Glutamatergic neuron (in vitro differentiated cells): ENCODE measurements around the gene CDCA4. TPM values are rescaled to one million over a fixed set of nuclear protein-coding genes. Genes with fewer than 3 reads are reported as not detected.

Experiments
- DNase-seq: peaks from one replicate; pipeline ENCODE4 v3.0.0; 2022
- H3K27ac Mint-ChIP-seq: one replicate; pipeline ENCODE4 v1.8.0; 2020; ENCODE audit warnings: mild to moderate bottlenecking, mixed read lengths, inconsistent platforms; ENCODE audit not compliant: unreplicated experiment
- H3K27me3 Mint-ChIP-seq: one replicate; pipeline ENCODE4 v1.8.0; 2020; ENCODE audit warnings: mild to moderate bottlenecking, moderate library complexity, mixed read lengths, inconsistent platforms; ENCODE audit not compliant: unreplicated experiment
- H3K36me3 Mint-ChIP-seq: one replicate; pipeline ENCODE4 v1.8.0; 2020; ENCODE audit warnings: mild to moderate bottlenecking, mixed read lengths, inconsistent platforms; ENCODE audit not compliant: unreplicated experiment
- H3K4me1 Mint-ChIP-seq: one replicate; pipeline ENCODE4 v1.8.0; 2020; ENCODE audit warnings: mild to moderate bottlenecking, low read depth, mixed read lengths, inconsistent platforms; ENCODE audit not compliant: unreplicated experiment
- H3K4me3 Mint-ChIP-seq: one replicate; pipeline ENCODE4 v1.8.0; 2020; ENCODE audit warnings: mild to moderate bottlenecking, mixed read lengths, inconsistent platforms; ENCODE audit not compliant: unreplicated experiment
- H3K9me3 Mint-ChIP-seq: one replicate; pipeline ENCODE4 v1.8.0; 2020; ENCODE audit warnings: mild to moderate bottlenecking, moderate library complexity, mixed read lengths, inconsistent platforms; ENCODE audit not compliant: unreplicated experiment
- CTCF ChIP-seq: fragments of 200-600 bp; sonication (generic); IDR thresholded peaks from one replicate; pipeline ENCODE4 v1.5.0; 2021; ENCODE audit not compliant: partially characterized antibody, unreplicated experiment
- total RNA-seq: library from RNA; stranded (reverse); fragmentation: NEBNext Ultra II Directional; extraction: Animal tissue kit (Norgen Biotek cat#: 25700); gene quantifications from one replicate; pipeline ENCODE4 v1.2.1, GENCODE V29; 2021; ENCODE audit not compliant: unreplicated experiment

The CDCA4 gene
- total RNA-seq, 1 donor from 2014 or later: 23.2 TPM

- H3K27me3 Mint-ChIP-seq: peaks cover 2% of the 10 kb centered on the region
- H3K27ac Mint-ChIP-seq: no peak overlapping the region
- peaks cover 14% of the 10 kb centered on the region for H3K4me1 Mint-ChIP-seq
- H3K9me3 Mint-ChIP-seq: no peaks in the 10 kb centered on the region
- TF ChIP-seq CTCF: no peak
- no peak for DNase-seq
- no peaks in the 10 kb centered on the region for H3K36me3 Mint-ChIP-seq
- H3K4me3 Mint-ChIP-seq: no peak overlapping the region
These were observed 14.7 kb downstream of the CDCA4 start for GRCh38 chr14:105005929-105006830.

- Mint-ChIP-seq H3K27ac (no peak overlapping the region), H3K4me3 (no peak overlapping the region), H3K9me3 (no peaks in the 10 kb centered on the region), H3K4me1 (peaks cover 14% of the 10 kb centered on the region), H3K27me3 (peaks cover 2% of the 10 kb centered on the region), H3K36me3 (no peaks in the 10 kb centered on the region)
- no peak for TF ChIP-seq CTCF
- DNase-seq: no peak
These were observed 15.5 kb downstream of the CDCA4 start for GRCh38 chr14:105005329-105005928.

- peak overlapping the region; percentile 29 for H3K27ac Mint-ChIP-seq
- TF ChIP-seq CTCF: no peak
- H3K9me3 Mint-ChIP-seq: peaks cover 5% of the 10 kb centered on the region
- DNase-seq: no peak
- no peaks in the 10 kb centered on the region for H3K4me1 Mint-ChIP-seq
- H3K36me3 Mint-ChIP-seq: peaks cover 4% of the 10 kb centered on the region
- peaks cover 7% of the 10 kb centered on the region for H3K27me3 Mint-ChIP-seq
- no peak overlapping the region for H3K4me3 Mint-ChIP-seq
These were observed 21.5 kb downstream of the CDCA4 start for GRCh38 chr14:104999361-104999760.

- Mint-ChIP-seq H3K9me3 (peaks cover 5% of the 10 kb centered on the region), H3K4me3 (no peak overlapping the region), H3K36me3 (peaks cover 4% of the 10 kb centered on the region), H3K4me1 (peaks cover 1% of the 10 kb centered on the region), H3K27ac (peak overlapping the region; percentile 29), H3K27me3 (peaks cover 7% of the 10 kb centered on the region)
- no peak for DNase-seq
- TF ChIP-seq CTCF: no peak
These were observed 22.1 kb downstream of the CDCA4 start for GRCh38 chr14:104998801-104999200.

GRCh38 chr14:104996483-104996882, 24.4 kb downstream of the CDCA4 start:
- peaks cover 8% of the 10 kb centered on the region for H3K4me1 Mint-ChIP-seq
- TF ChIP-seq CTCF: no peak
- H3K36me3 Mint-ChIP-seq: peaks cover 15% of the 10 kb centered on the region
- H3K27ac Mint-ChIP-seq: no peak overlapping the region
- peak; percentile 14 for DNase-seq
- H3K9me3 Mint-ChIP-seq: peaks cover 11% of the 10 kb centered on the region
- H3K27me3 Mint-ChIP-seq: peaks cover 16% of the 10 kb centered on the region
- H3K4me3 Mint-ChIP-seq: no peak overlapping the region
